B cell (primary cell): ENCODE results near the gene TLE3. TPM values are rescaled to one million over a fixed set of nuclear protein-coding genes. Genes with fewer than 3 reads are reported as not detected.

Source experiments
- ATAC-seq: fragments of 200-7000 bp; cut with Tn5 transposase; one replicate; pipeline ENCODE4 v1.10.0; 2021; ENCODE audit warnings: low read depth, mild to moderate bottlenecking, moderate number of reproducible peaks, moderate library complexity
- CTCF ChIA-PET: fragments of 350-600 bp; sonication (Branson Sonifier 250); formaldehyde crosslinking; loops from one replicate; lab custom pipeline; 2021; ENCODE audit warnings: antibody characterized with exemption, inconsistent platforms; lab: Charles Lee
- POLR2A ChIA-PET: fragments of 350-600 bp; sonication (Branson Sonifier 250); formaldehyde crosslinking; loops from one replicate; lab custom pipeline; 2021; ENCODE audit warnings: antibody characterized with exemption; lab: Charles Lee
- DNase-seq: peaks from one replicate; pipeline ENCODE4 v3.0.0; 2013
- H2AFZ ChIP-seq: 2 replicates; pipeline ENCODE4 v1.6.1; 2012; ENCODE audit warnings: mild to moderate bottlenecking, low read depth, low read length; ENCODE audit not compliant: insufficient read depth, poor library complexity, severe bottlenecking
- H3K27ac ChIP-seq, 2 donors: 1 replicate in 1 of 2; 2 replicates in 1 of 2; pipeline ENCODE4 v1.5.1; 2012 to 2013; ENCODE audit warnings: low read length in 2 of 2, mild to moderate bottlenecking in 2 of 2, moderate library complexity in 1 of 2
- H3K27me3 ChIP-seq, 4 experiments: fragments of 200-600 bp in 1 of 4; sonication (generic) in 1 of 4; replicated peaks in 1 of 4; 1 replicate in 2 of 4; 2 replicates in 2 of 4; pipeline versions ENCODE4 v1.6.1 to v1.7.0; 2013 to 2016; ENCODE audit warnings: low read length in 3 of 4, mild to moderate bottlenecking in 2 of 4, mixed read lengths in 1 of 4, moderate library complexity in 1 of 4; ENCODE audit not compliant: insufficient read depth in 4 of 4, control insufficient read depth in 3 of 4; ENCODE audit errors: control extremely low read depth in 1 of 4
- H3K36me3 ChIP-seq, 2 experiments: replicated peaks in 1 of 2; 1 replicate in 1 of 2; 2 replicates in 1 of 2; pipeline versions ENCODE4 v1.6.1 to v1.7.1; 2013; ENCODE audit warnings: low read length in 1 of 2; ENCODE audit not compliant: insufficient read depth in 2 of 2, control insufficient read depth in 1 of 2; ENCODE audit errors: control extremely low read depth in 1 of 2, extremely low read depth in 1 of 2
- H3K4me1 ChIP-seq, 2 donors: fragments of 200-600 bp in 1 of 2; sonication (generic) in 1 of 2; 1 replicate in 1 of 2; 2 replicates in 1 of 2; pipeline versions ENCODE4 v1.5.1 to v1.6.1; 2013 to 2017; ENCODE audit warnings: low read length in 2 of 2; ENCODE audit not compliant: control insufficient read depth in 2 of 2, insufficient read depth in 2 of 2
- H3K4me2 ChIP-seq: replicated peaks from 2 replicates; pipeline ENCODE3; 2012; ENCODE audit warnings: mild to moderate bottlenecking, low read depth, low read length; ENCODE audit not compliant: poor library complexity, severe bottlenecking
- H3K4me3 ChIP-seq, 5 experiments: fragments of 200-600 bp in 1 of 5; sonication (generic) in 1 of 5; 1 replicate in 3 of 5; 2 replicates in 2 of 5; pipeline versions ENCODE4 v1.5.1 to v1.7.0; 2011 to 2016; ENCODE audit warnings: low read length in 4 of 5, mild to moderate bottlenecking in 4 of 5, low read depth in 2 of 5, control low read depth in 1 of 5, moderate library complexity in 1 of 5; ENCODE audit not compliant: insufficient read depth in 1 of 5; ENCODE audit errors: control extremely low read depth in 1 of 5, extremely low read depth in 1 of 5
- H3K79me2 ChIP-seq: fragments of 200-600 bp; sonication (generic); one replicate; pipeline ENCODE4 v1.6.0; 2016; ENCODE audit warnings: low read length; ENCODE audit not compliant: control insufficient read depth, insufficient read depth
- H3K9ac ChIP-seq: fragments of 200-600 bp; sonication (generic); 2 replicates; pipeline ENCODE4 v1.6.1; 2017; ENCODE audit warnings: mild to moderate bottlenecking, low read length, moderate library complexity
- H3K9me3 ChIP-seq, 3 donors: one replicate each; pipeline versions ENCODE4 v1.6.1 to v1.7.1; 2013; ENCODE audit warnings: low read length in 2 of 3; ENCODE audit not compliant: control insufficient read depth in 2 of 3, insufficient read depth in 1 of 3; ENCODE audit errors: control extremely low read depth in 1 of 3
- H4K20me1 ChIP-seq: 2 replicates; pipeline ENCODE4 v1.6.0; 2012; ENCODE audit warnings: mild to moderate bottlenecking, low read length; ENCODE audit not compliant: insufficient read depth, control insufficient read depth, poor library complexity, severe bottlenecking
- H3K27ac Mint-ChIP-seq: one replicate; pipeline ENCODE4 v1.8.0; 2021; ENCODE audit warnings: mixed read lengths
- H3K27me3 Mint-ChIP-seq: one replicate; pipeline ENCODE4 v1.8.0; 2021; ENCODE audit warnings: mixed read lengths
- H3K4me1 Mint-ChIP-seq: one replicate; pipeline ENCODE4 v1.8.0; 2021; ENCODE audit warnings: mixed read lengths
- H3K4me3 Mint-ChIP-seq: one replicate; pipeline ENCODE4 v1.8.0; 2021; ENCODE audit warnings: mixed read lengths
- H3K9me3 Mint-ChIP-seq: one replicate; pipeline ENCODE4 v1.8.0; 2022; ENCODE audit warnings: mixed read lengths; ENCODE audit not compliant: insufficient read depth
- CTCF ChIP-seq: fragments of 200-600 bp; IDR thresholded peaks from one replicate; pipeline ENCODE4 v1.8.0; 2022; ENCODE audit warnings: antibody characterized with exemption, mild to moderate bottlenecking
- EZH2 ChIP-seq: IDR thresholded peaks from 2 replicates; pipeline ENCODE4 v1.6.1; 2012; ENCODE audit warnings: borderline replicate concordance, low read depth, mild to moderate bottlenecking, moderate library complexity, low read length; ENCODE audit not compliant: insufficient read depth, poor library complexity, severe bottlenecking
- WGBS: methylation state at CpG from one replicate; pipeline ENCODE4 v1.1.5; 2013; ENCODE audit warnings: missing lambda C conversion rate; ENCODE audit not compliant: insufficient coverage; 5-methylcytosine and 5-hydroxymethylcytosine counted together
- intact Hi-C: fragments of 100-400 bp; cut with micrococcal nuclease; formaldehyde crosslinking; loops from one replicate; pipeline ENCODE4 v1.10.0; 2022
- polyA plus RNA-seq: library from polyadenylated mRNA; depleted of rRNA; stranded (reverse); fragments of >200 nt; gene quantifications from 2 replicates; pipeline ENCODE4 v1.2.3, GENCODE V29; 2012
- total RNA-seq, 2 donors: library from RNA; stranded (reverse); fragments of 120-200 nt in 1 of 2; gene quantifications; 1 replicate in 1 of 2; 2 replicates in 1 of 2; pipeline versions ENCODE4 v1.2.3 to v1.2.4, GENCODE V29; 2013 to 2022

Gene TLE3
- total and polyA plus RNA-seq, 2 donors (not counting 1 experiment from before 2014, with no cell fraction given): 187 to 278 TPM

GRCh38 chr15:70146162-70146561, 48.4 kb upstream of the TLE3 start:
- ATAC-seq: no peak

GRCh38 chr15:70145261-70145660, 47.5 kb upstream of the TLE3 start:
- TF ChIP-seq EZH2 (no peak), CTCF (no peak)
- 87% methylated on average over 3 of the region's 5 CpGs for WGBS
- H3K27me3 Mint-ChIP-seq: peaks cover 31% of the 10 kb centered on the region
- Histone ChIP-seq H3K36me3 (no peaks in the 10 kb centered on the region), H3K4me3 (no peak overlapping the region), H4K20me1 (no peaks in the 10 kb centered on the region), H3K27me3 (peaks cover 0 to 12% (median 1%) of the 10 kb centered on the region in 4 experiments), H3K4me1 (peaks cover 13 to 20% of the 10 kb centered on the region in 2 donors), H3K79me2 (no peaks in the 10 kb centered on the region), H3K27ac (no peak overlapping the region), H3K9ac (no peak overlapping the region), H2AFZ (no peak overlapping the region), H3K4me2 (no peak overlapping the region), H3K9me3 (no peaks in the 10 kb centered on the region)
- no peak overlapping the region for H3K4me3 Mint-ChIP-seq
- H3K9me3 Mint-ChIP-seq: no peaks in the 10 kb centered on the region
- intact Hi-C loops: no loop called here
- ChIA-PET POLR2A (no interaction called here), CTCF (interaction anchor here (0.6 kb wide), 1 partner anchor 10 kb away, joined by 3 read pairs; no protein-coding TSS in a partner anchor)
- no peak for DNase-seq
- no peak for ATAC-seq
- no peak overlapping the region for H3K27ac Mint-ChIP-seq
- peaks cover 23% of the 10 kb centered on the region for H3K4me1 Mint-ChIP-seq

More at GRCh38 chr15:70146162-70146561, 48.4 kb upstream of the TLE3 start:
- intact Hi-C loops: no loop called here
- Mint-ChIP-seq H3K27me3 (peaks cover 28% of the 10 kb centered on the region), H3K4me3 (no peak overlapping the region), H3K27ac (no peak overlapping the region), H3K9me3 (no peaks in the 10 kb centered on the region), H3K4me1 (peaks cover 14% of the 10 kb centered on the region)
- Histone ChIP-seq H3K79me2 (no peaks in the 10 kb centered on the region), H3K4me2 (no peak overlapping the region), H3K27ac (no peak overlapping the region), H3K9ac (no peak overlapping the region), H2AFZ (no peak overlapping the region), H3K4me3 (no peak overlapping the region), H3K9me3 (no peaks in the 10 kb centered on the region), H4K20me1 (no peaks in the 10 kb centered on the region), H3K4me1 (peaks cover 4 to 11% of the 10 kb centered on the region in 2 donors), H3K36me3 (no peaks in the 10 kb centered on the region), H3K27me3 (peaks cover 0 to 12% (median 1%) of the 10 kb centered on the region in 4 experiments)
- DNase-seq: no peak
- CTCF ChIA-PET: no interaction called here
- POLR2A ChIA-PET: no interaction called here
- TF ChIP-seq CTCF (no peak), EZH2 (no peak)
